Spinal cord (tissue), 10 donors: Measurements from ENCODE around the gene EIF3K. TPM values are rescaled to one million over a fixed set of nuclear protein-coding genes. Genes with fewer than 3 reads are reported as not detected.

Source experiments
- DNase-seq, 6 donors: peaks; one replicate each; pipeline versions ENCODE4 v3.0.0 to v3.0.0-alpha.2; 2013 to 2015; ENCODE audit warnings: low spot score in 6 of 6, low read depth in 4 of 6
- H3K27ac ChIP-seq: one replicate; pipeline ENCODE4 v1.5.1; 2013; ENCODE audit warnings: low read depth, low read length, control low read depth
- H3K27me3 ChIP-seq: one replicate; pipeline ENCODE4 v1.6.1; 2013; ENCODE audit warnings: low read length; ENCODE audit not compliant: control insufficient read depth, insufficient read depth
- H3K36me3 ChIP-seq: one replicate; pipeline ENCODE4 v1.6.1; 2013; ENCODE audit warnings: low read length; ENCODE audit not compliant: control insufficient read depth, insufficient read depth
- H3K4me1 ChIP-seq: one replicate; pipeline ENCODE4 v1.6.1; 2013; ENCODE audit warnings: low read length; ENCODE audit not compliant: control insufficient read depth, insufficient read depth
- H3K4me3 ChIP-seq: one replicate; pipeline ENCODE4 v1.5.1; 2013; ENCODE audit warnings: low read depth, low read length, control low read depth
- H3K9me3 ChIP-seq: one replicate; pipeline ENCODE4 v1.6.1; 2013; ENCODE audit warnings: low read length; ENCODE audit not compliant: control insufficient read depth, insufficient read depth
- WGBS: methylation state at CpG from one replicate; pipeline ENCODE4 v1.1.5; 2013; ENCODE audit warnings: missing lambda C conversion rate; ENCODE audit not compliant: insufficient coverage; 5-methylcytosine and 5-hydroxymethylcytosine counted together
- polyA plus RNA-seq, 2 donors: library from polyadenylated mRNA; unstranded; fragments of 120-200 nt; gene quantifications; one replicate each; pipeline ENCODE4 v1.2.1, GENCODE V29; 2013; ENCODE audit not compliant: insufficient read length in 2 of 2
- total RNA-seq, 2 donors: library from RNA; depleted of rRNA in 1 of 2; stranded (reverse); fragments of 120-200 nt in 1 of 2; fragments of >200 nt in 1 of 2; gene quantifications; one replicate each; pipeline versions ENCODE4 v1.2.3 to v1.2.4, GENCODE V29; 2013 to 2014
- donor health status: healthy.

The EIF3K gene
- total and polyA plus RNA-seq, 4 donors = 110 to 268 (median 260) TPM

GRCh38 chr19:38675611-38676010, 56.6 kb downstream of the EIF3K start:
- peaks cover 25% of the 10 kb centered on the region for H3K4me1 ChIP-seq

DNA sequence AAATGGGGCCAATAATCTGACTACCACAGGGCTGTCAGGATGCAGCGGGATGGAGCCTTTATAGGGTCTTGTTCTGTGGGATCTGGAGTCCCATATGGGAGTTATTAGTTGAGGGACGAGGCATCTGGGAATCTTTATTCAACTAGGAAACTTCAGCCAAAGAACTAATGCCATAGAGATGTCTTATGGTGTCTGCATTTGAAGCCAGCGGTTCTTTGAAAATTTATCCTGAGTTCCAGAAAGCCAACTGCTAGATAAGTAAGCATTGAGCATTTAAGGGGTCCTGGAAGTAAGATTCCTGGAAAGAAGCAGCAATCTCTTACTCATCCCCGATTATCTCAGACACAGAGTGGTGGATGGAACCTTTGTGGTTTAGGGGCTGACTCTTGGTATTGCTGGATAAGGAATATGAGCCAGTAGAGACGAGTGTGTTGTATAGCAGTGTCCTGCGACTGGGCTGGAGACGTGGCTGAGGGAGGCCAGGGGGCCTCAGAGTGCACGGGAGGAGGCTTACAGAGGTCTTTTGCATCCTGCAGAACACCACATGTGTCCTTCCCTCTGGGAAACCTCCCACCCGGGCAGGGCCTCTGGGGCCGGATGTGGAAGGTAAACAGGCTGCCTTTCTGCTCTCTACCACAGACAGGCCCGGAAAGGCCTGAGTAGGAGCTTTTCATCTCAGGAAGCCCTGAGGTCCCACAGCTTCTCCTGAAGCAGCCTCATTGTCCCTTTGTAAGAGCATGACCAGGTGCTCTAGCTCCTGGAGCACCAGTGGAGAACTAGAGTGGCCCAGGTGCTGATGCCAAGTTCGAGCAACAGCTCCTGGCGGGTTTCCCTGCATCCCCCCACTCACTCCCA, 57.3 kb downstream of the EIF3K start:
- Histone ChIP-seq H3K4me1 (peaks cover 25% of the 10 kb centered on the region), H3K9me3 (no peaks in the 10 kb centered on the region), H3K36me3 (peaks cover 8% of the 10 kb centered on the region), H3K27me3 (no peaks in the 10 kb centered on the region), H3K4me3 (no peak overlapping the region), H3K27ac (peak overlapping the region; percentile 62)
- 84% methylated on average over 9 of the region's 13 CpGs for WGBS
- no peak for DNase-seq

More at GRCh38 chr19:38675611-38676010, 56.6 kb downstream of the EIF3K start:
- Histone ChIP-seq H3K27me3 (no peaks in the 10 kb centered on the region), H3K27ac (peak overlapping the region; percentile 15), H3K9me3 (no peaks in the 10 kb centered on the region), H3K36me3 (peaks cover 8% of the 10 kb centered on the region), H3K4me3 (no peak overlapping the region)
- WGBS = 83% methylated on average over 2 of the region's 5 CpGs
- DNase-seq = no peak

DNA sequence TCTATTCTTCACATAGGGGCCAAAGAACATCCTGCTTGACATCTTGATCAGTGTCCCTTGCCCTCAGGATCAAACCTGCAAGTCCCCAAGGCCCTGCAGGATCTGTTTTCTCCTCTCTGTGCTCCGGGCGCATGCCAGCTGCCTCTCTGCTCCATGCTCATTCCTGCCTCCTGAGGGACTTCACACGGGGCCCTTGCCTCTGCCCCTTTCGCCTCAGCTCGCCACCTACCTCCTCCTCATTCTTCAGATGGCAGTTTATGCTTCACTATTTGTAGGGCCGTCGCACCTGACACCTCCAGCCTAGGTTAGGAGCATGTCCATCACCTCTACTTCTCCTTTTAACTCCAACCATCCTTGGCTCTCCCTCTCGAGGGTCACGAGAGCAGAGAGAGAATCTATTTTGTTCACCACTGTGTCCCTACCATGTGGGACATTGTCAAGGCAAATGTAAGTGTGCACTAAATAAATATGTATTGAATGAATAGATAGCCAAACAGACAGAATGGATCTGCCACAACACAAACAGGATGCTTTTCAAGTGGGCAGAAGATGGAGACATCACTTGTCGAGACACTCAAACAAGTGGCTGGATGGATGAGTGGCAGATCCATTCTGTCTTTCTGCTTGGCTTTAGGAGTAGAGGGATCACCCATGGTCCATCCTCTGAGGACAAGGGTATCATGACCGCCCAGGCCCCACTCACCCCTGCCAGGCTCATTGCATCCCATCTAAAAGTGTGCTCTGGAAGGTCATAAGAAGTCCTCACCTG, 58.1 kb downstream of the EIF3K start:
- peaks cover 22% of the 10 kb centered on the region for H3K4me1 ChIP-seq
- peaks cover 8% of the 10 kb centered on the region for H3K36me3 ChIP-seq
- no peaks in the 10 kb centered on the region for H3K27me3 ChIP-seq
- 88% methylated on average over 7 of the region's 11 CpGs for WGBS
- no peak overlapping the region for H3K4me3 ChIP-seq
- no peaks in the 10 kb centered on the region for H3K9me3 ChIP-seq
- no peak for DNase-seq
- peak overlapping the region; percentile 62 for H3K27ac ChIP-seq

DNA sequence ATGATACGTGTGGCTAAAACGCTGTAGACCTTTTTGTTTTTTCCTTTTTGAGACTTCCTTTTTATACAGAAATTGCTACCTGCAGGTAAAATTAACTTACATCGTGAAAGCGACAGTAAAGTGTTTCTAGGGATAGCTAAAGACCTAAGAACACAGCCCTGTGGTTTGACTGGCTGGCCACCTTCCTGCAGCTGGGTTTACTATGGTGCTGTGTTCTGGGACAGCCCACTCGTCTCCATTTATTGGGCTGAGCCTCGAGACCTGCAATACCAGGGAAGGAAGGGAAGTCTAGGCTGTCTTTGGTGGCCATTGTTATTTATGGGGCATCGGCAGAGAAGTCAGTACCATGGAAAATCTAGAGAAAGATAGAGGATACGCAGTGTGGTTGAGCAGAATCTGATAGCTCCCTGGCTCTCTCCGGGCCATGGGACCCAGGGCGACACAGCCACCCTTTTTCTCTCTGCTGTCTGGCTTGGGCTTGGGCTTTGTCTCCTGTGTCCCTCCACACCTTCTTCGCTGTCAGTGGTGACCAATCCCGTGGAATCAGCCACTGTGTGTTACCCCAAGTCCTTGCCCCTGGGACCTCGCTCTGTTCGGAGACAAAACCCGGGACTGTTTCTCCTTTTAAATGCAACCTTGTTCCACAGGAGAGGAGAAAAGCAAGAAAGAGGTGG, 59.4 kb downstream of the EIF3K start:
- Histone ChIP-seq H3K4me1 (peaks cover 31% of the 10 kb centered on the region), H3K27ac (peak overlapping the region; percentile 16), H3K9me3 (no peaks in the 10 kb centered on the region), H3K4me3 (no peak overlapping the region), H3K36me3 (peaks cover 14% of the 10 kb centered on the region), H3K27me3 (no peaks in the 10 kb centered on the region)
- WGBS = 78% methylated on average over 9 of the region's 15 CpGs
- no peak for DNase-seq

- Histone ChIP-seq H3K27me3 (no peaks in the 10 kb centered on the region), H3K9me3 (no peaks in the 10 kb centered on the region), H3K27ac (peak overlapping the region; percentile 16), H3K4me3 (no peak overlapping the region), H3K36me3 (peaks cover 14% of the 10 kb centered on the region), H3K4me1 (peaks cover 38% of the 10 kb centered on the region)
- no peak for DNase-seq
- WGBS = 86% methylated on average over 7 of the region's 7 CpGs
Measured at GRCh38 chr19:38678891-38679494, 60.0 kb downstream of the EIF3K start.

GRCh38 chr19:38679839-38680238, 60.9 kb downstream of the EIF3K start:
- Histone ChIP-seq H3K9me3 (no peaks in the 10 kb centered on the region), H3K4me3 (no peak overlapping the region), H3K27ac (no peak overlapping the region), H3K4me1 (peaks cover 44% of the 10 kb centered on the region), H3K36me3 (peaks cover 14% of the 10 kb centered on the region), H3K27me3 (no peaks in the 10 kb centered on the region)
- no peak for DNase-seq
- WGBS = 83% methylated on average over 3 of the region's 4 CpGs

DNA sequence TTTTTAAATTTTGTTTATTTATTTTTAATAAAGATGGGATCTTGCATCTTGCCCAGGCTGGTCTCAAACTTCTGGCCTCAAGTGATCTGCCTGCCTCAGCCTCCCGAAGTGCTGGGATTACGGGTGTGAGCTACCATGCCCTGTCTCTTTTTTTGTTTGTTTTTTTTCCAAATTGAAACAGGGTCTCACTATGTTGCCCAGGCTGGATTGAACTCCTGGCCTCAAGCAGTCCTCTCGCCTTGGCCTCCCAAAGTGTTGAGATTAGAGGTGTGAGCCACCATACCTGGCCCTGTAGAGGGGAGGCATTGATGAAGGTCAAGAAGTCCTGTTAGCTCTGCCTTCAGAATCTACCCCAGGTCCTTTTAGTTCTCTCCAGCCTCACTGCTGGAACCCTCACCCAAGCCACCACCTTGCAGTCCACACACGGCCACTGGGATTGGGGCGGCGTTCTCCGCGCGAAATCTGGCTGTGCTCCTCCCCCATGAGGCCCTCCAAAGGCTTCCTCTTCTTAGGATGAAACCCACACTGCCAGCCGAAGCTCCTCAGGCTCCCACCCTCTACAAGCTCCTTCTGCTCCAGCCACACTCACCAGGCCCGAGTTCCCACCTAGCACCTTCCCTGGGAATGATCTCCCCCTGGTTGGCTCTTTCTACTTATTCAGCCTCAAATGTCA, 63.3 kb downstream of the EIF3K start:
- no peak overlapping the region for H3K27ac ChIP-seq
- H3K4me1 ChIP-seq = peaks cover 44% of the 10 kb centered on the region
- H3K36me3 ChIP-seq = peaks cover 8% of the 10 kb centered on the region
- H3K4me3 ChIP-seq = no peak overlapping the region
- H3K27me3 ChIP-seq = no peaks in the 10 kb centered on the region
- no peak for DNase-seq
- no peaks in the 10 kb centered on the region for H3K9me3 ChIP-seq
- WGBS = 93% methylated on average over 11 of the region's 11 CpGs

DNA sequence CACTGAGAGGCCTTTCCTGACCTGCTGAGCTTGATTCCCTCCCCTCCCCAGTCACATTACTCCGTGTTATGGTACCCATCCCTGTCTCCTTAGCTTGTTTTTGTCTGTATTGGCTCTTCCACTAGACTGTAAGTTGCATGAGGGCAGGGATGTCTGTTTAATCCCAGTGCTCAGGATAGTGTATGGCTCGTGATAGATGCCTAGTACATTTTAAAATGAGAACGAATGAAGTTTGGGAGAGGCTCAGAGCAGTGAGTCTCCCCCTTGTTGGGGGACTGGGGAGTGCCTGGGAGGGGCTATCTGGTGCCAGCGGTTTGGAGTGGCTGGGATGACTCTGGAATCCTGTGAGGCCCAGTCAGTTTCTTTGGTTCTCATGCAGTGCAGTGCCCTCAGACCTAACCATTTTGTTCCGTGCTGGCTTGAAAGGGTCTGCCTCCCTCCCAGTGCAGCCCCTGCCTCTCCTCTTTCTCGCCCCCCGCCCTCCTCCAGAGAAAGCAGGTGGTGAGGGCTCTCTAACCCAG, 63.9 kb downstream of the EIF3K start:
- Histone ChIP-seq H3K27ac (peak overlapping the region; percentile 59), H3K36me3 (peaks cover 8% of the 10 kb centered on the region)
- 79% methylated on average over 4 of the region's 7 CpGs for WGBS

More for the DNA sequence above, 63.9 kb downstream of the EIF3K start:
- Histone ChIP-seq H3K27me3 (no peaks in the 10 kb centered on the region), H3K4me1 (peaks cover 44% of the 10 kb centered on the region), H3K4me3 (no peak overlapping the region), H3K9me3 (no peaks in the 10 kb centered on the region)
- DNase-seq = no peak
